ENCODE measurements around the gene ULK4.

The ULK4 gene

DNA sequence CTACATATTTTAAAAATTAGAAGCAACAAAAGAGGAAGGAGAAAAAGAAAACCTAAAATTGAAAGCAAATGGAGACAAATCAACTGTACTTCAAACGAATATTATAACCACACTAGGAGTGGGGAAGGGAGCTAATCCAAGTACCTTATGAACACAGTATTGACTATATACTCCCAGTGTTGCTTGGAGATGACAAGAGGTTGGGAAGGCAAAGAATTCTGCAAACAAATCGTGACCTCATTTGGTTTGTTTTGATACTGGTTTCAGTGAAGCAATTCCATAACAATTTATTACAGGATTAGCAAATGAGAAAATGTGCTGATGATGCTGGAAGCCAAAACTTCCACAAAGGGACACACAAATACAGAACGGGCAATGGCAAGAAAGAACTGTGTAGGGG lies 268.1 kb downstream of the ULK4 start:
- ChIA-PET POLR2A (no interaction called here), CTCF (no interaction called here)
- DNase-seq (ENCODE audit: extremely low spot score): no peak
- TF ChIP-seq LEF1 (IDR thresholded peaks at IDR 0.05; ENCODE audit: borderline replicate concordance): no peak
- TF ChIP-seq, protein P1, sequence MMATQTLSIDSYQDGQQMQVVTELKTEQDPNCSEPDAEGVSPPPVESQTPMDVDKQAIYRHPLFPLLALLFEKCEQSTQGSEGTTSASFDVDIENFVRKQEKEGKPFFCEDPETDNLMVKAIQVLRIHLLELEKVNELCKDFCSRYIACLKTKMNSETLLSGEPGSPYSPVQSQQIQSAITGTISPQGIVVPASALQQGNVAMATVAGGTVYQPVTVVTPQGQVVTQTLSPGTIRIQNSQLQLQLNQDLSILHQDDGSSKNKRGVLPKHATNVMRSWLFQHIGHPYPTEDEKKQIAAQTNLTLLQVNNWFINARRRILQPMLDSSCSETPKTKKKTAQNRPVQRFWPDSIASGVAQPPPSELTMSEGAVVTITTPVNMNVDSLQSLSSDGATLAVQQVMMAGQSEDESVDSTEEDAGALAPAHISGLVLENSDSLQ (IDR thresholded peaks at IDR 0.05): no peak
- TF ChIP-seq BHLHE40 (IDR thresholded peaks at IDR 0.05; ENCODE audit: borderline replicate concordance): no peak
- no peak for TF ChIP-seq ELF4 (IDR thresholded peaks at IDR 0.05)
- TF ChIP-seq FOXM1 (IDR thresholded peaks at IDR 0.05; ENCODE audit: borderline replicate concordance): no peak
- no peak for TF ChIP-seq TARDBP (IDR thresholded peaks at IDR 0.05)
- TF ChIP-seq CTBP1 (IDR thresholded peaks at IDR 0.05; ENCODE audit: borderline replicate concordance): no peak
- no peak for TF ChIP-seq HDGF (IDR thresholded peaks at IDR 0.05; ENCODE audit: borderline replicate concordance)
- TF ChIP-seq ARNT (IDR thresholded peaks at IDR 0.05): no peak
- TF ChIP-seq FOXA1 (IDR thresholded peaks at IDR 0.05): no peak
- TF ChIP-seq SP1 (IDR thresholded peaks at IDR 0.05): no peak
- TF ChIP-seq FOXK2 (IDR thresholded peaks at IDR 0.05): no peak
- TF ChIP-seq ZNF384 (IDR thresholded peaks at IDR 0.05): no peak
- TF ChIP-seq SUZ12 (IDR thresholded peaks at IDR 0.05): no peak
- no peak for TF ChIP-seq NFRKB (IDR thresholded peaks at IDR 0.05)
- TF ChIP-seq L3MBTL2 (conservative IDR thresholded peaks at IDR 0.05): no peak

DNA sequence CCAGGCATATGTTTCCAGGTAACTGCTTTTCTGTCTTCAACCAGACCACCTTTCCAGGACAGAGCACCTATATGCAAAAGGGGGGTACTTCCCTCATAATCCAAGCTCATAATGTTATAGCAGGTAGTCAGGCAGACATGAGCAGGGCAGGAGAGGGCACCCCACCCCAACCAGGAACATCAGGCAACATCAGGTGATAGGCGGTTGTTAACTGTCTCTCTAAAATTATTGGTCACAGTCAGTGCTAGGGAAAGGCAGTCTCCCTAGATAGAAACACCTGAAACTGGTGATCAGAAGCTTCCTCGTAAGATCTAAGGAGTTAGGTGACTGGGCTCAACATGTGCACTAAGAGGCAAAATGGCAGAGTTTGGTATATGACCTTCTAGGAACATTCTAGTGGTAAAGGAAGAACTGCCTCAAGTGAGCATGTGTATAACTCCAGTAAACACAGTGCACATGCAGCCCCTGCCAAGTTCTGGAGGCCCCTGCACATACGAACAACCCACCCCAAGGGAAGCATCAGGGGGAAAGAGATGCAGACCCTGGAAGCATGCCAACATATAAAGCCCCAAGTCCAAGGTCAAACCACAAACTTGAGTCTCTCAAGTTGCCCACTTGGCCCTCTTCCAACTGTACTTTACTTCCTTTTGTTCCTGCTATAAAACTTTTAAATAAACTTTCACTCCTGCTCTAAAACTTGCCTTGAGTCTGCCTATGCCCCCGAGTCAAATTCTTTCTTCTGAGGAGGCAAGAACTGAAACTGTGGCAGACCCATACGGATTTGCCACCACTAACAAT lies 270.9 kb downstream of the ULK4 start:
- TF ChIP-seq ELF4 (IDR thresholded peaks at IDR 0.05): no peak
- 0 out of 2 replicates have a peak, but pooled peaks have one; percentile 13 for TF ChIP-seq L3MBTL2 (conservative IDR thresholded peaks at IDR 0.05)
- CTCF ChIA-PET: no interaction called here
- DNase-seq (ENCODE audit: extremely low spot score): no peak
- POLR2A ChIA-PET: no interaction called here

DNA sequence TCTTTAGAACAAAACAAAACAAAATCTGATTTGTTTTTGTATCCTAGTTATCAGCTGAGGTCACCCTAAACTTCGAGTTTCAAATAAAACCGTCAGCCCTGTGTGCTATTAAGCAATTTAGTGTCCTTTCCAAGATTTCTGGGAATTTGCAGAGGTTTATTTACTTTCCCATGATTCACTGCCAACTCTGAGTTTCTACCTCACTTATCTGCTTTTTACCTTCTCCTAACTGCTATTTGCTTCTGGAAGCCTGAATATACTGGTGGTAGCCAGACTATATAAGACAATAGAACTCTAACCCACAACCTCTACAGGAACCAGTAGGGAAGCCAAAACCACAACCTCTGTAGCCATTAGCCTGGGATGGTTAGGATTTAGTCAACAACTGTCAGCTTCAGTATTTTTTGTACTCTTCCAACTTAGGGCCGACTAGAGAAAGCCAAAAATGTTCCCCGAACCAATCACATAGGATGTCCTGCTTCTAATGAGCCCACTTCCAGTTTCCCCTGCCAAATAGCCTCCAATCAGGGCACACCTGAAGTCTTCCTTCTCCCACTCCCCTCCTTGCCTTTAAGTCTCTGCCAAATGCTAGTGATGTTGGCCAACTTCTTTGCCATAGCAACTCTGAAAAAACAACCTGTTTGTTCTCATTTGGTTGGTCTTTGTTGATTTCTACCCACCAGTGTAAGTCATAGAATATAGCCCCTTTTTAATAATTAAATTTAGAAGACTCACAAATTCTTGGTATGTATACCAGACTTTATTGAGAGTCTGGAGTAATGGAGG lies 273.1 kb downstream of the ULK4 start:
- no peak for DNase-seq (ENCODE audit: extremely low spot score)
- TF ChIP-seq ELF4 (IDR thresholded peaks at IDR 0.05): no peak
- no peak for TF ChIP-seq ZNF384 (IDR thresholded peaks at IDR 0.05)
- no peak for TF ChIP-seq SP1 (IDR thresholded peaks at IDR 0.05)
- TF ChIP-seq, protein P1 (IDR thresholded peaks at IDR 0.05): no peak
- TF ChIP-seq LEF1 (IDR thresholded peaks at IDR 0.05; ENCODE audit: borderline replicate concordance): no peak
- no peak for TF ChIP-seq CTBP1 (IDR thresholded peaks at IDR 0.05; ENCODE audit: borderline replicate concordance)
- no peak for TF ChIP-seq SUZ12 (IDR thresholded peaks at IDR 0.05)
- TF ChIP-seq FOXK2 (IDR thresholded peaks at IDR 0.05): no peak
- no peak for TF ChIP-seq NFRKB (IDR thresholded peaks at IDR 0.05)
- no peak for TF ChIP-seq BHLHE40 (IDR thresholded peaks at IDR 0.05; ENCODE audit: borderline replicate concordance)
- no peak for TF ChIP-seq FOXA1 (IDR thresholded peaks at IDR 0.05)
- ChIA-PET POLR2A (no interaction called here), CTCF (no interaction called here)

DNA sequence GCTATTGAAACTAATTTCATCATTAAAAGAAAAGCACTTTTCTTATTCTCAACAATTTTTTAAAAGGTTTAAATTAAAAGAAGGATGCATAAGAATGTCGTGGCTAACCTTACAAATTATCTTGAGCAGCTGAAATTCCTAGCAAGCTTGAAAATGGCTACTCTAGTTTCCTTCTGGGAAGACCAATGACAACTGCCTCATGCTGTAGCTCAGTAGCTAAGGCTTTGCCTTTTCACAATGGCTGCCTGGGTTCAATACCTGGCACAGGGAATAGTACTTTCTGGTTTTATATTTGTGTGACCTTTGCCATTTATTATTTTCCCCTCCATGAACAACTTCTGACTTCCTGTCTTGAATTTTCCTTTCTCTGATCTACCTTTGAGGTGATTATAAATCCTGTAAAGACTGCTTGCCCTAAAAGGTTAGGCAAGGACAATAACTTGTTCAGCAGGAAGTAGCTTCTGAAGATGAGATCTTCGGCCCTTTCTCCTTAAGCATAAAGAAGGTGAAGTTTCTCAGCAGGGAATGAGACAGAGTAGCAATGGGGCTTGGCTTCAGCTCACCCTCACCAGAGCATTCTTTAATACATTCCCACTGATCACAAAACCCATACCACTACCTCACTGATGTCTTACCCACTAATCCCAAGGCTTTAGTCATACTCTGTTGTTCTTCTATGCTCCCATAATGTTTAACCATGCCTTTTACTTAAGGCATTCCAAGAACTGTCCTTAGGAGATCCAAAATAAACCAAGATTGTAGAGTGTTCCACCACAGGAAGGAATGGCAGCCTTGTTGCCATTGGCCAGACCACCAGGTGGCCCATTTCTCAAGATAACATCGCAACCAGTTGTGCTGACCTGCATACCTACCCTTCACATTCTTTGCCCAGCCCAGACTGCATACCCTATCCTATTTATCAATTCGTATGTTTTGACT lies 276.8 kb downstream of the ULK4 start:
- no peak for DNase-seq (ENCODE audit: extremely low spot score)
- ChIA-PET CTCF (interaction anchor here (0.8 to 0.9 kb wide), 2 partner anchors 8 to 14 kb away, joined by 3 read pairs; no protein-coding TSS in a partner anchor), POLR2A (no interaction called here)
- no peak for TF ChIP-seq CTBP1 (IDR thresholded peaks at IDR 0.05; ENCODE audit: borderline replicate concordance)
- no peak for TF ChIP-seq FOXA1 (IDR thresholded peaks at IDR 0.05)
- TF ChIP-seq HDGF (IDR thresholded peaks at IDR 0.05; ENCODE audit: borderline replicate concordance): no peak
- TF ChIP-seq LEF1 (IDR thresholded peaks at IDR 0.05; ENCODE audit: borderline replicate concordance): no peak
- TF ChIP-seq, protein P1 (IDR thresholded peaks at IDR 0.05): no peak
- TF ChIP-seq BHLHE40 (IDR thresholded peaks at IDR 0.05; ENCODE audit: borderline replicate concordance): no peak
- TF ChIP-seq FOXK2 (IDR thresholded peaks at IDR 0.05): no peak
- no peak for TF ChIP-seq FOXM1 (IDR thresholded peaks at IDR 0.05; ENCODE audit: borderline replicate concordance)
- no peak for TF ChIP-seq ARNT (IDR thresholded peaks at IDR 0.05)
- TF ChIP-seq SP1 (IDR thresholded peaks at IDR 0.05): no peak
- no peak for TF ChIP-seq SUZ12 (IDR thresholded peaks at IDR 0.05)
- TF ChIP-seq ZNF384 (IDR thresholded peaks at IDR 0.05): no peak
- no peak for TF ChIP-seq TARDBP (IDR thresholded peaks at IDR 0.05)
- TF ChIP-seq L3MBTL2 (conservative IDR thresholded peaks at IDR 0.05): no peak
- no peak for TF ChIP-seq NFRKB (IDR thresholded peaks at IDR 0.05)
- no peak for TF ChIP-seq ELF4 (IDR thresholded peaks at IDR 0.05)

DNA sequence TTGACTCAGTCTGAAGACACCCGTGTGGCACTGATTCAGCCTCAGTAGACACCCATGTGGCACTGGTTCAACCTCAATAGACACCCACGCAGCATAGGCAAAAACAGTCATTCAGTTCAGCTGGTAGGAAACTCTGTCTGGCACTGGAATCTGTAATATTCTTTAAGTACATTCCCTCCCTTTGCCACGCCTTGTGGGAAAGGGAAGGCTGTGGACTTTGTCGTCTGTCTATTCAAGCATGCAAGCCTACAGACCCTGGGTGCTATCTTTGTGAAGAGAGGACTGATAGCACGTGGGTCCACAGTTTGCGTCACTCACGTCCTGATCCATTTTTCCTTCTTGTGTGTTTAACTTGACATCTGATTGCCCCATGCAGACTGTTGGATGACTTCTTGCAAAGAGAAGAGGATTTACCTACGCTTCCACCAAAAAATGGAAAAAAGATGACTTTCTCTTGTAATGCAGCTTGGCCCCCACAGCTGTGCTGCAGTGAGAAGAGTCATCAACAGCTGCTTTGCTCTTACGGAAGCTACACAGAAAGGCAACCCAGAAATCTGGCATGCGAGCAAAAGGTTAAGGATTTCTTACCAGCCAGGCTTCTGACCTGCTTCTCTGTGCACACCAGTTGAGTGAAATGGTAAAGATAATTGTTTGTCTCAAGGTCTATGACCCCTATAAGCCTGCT lies 278.1 kb downstream of the ULK4 start:
- ChIA-PET CTCF (interaction anchor here (0.8 kb wide), 1 partner anchor 9 kb away, joined by 3 read pairs; no protein-coding TSS in a partner anchor), POLR2A (no interaction called here)
- TF ChIP-seq FOXA1 (IDR thresholded peaks at IDR 0.05) (no peak), SP1 (IDR thresholded peaks at IDR 0.05) (no peak), ZNF384 (IDR thresholded peaks at IDR 0.05) (no peak), TARDBP (IDR thresholded peaks at IDR 0.05) (no peak), ARNT (IDR thresholded peaks at IDR 0.05) (no peak), L3MBTL2 (conservative IDR thresholded peaks at IDR 0.05) (no peak), SUZ12 (IDR thresholded peaks at IDR 0.05) (no peak), FOXK2 (IDR thresholded peaks at IDR 0.05) (no peak), ELF4 (IDR thresholded peaks at IDR 0.05) (no peak)
- TF ChIP-seq, protein P1 (IDR thresholded peaks at IDR 0.05): no peak
- DNase-seq (ENCODE audit: extremely low spot score): no peak
